CD4-positive, alpha-beta T cell treated with Interferon alpha-2 for 1 hour (primary cell): ENCODE results near the gene PHF21B.
"Not testable (repeated sequence)": the region's sequence is repeated elsewhere in the genome, so short reads cannot be mapped to it uniquely, and the experiment has no call there.

Experiments used
- DNase-seq, 2 donors: peaks; one replicate each; pipeline ENCODE4 v3.0.0-alpha.2; 2020 to 2022

Gene PHF21B

DNA sequence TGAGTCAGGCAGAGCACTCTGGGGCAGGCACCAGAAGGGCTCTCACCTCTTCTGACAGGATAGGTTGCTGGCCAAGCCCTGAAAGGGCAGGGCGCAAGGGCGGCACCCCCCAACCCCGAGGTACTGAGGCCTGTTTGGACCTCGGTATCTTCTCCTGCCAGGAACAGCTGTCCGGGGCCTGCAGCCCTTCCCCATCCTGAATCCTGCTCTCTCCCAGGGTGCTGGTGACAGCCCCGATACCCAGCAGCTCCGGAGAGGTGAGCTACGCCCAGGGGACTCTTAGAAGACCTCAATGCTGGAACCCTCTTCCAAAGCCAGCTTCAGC, 79.1 kb downstream of the PHF21B start:
- DNase-seq, result no peak

DNA sequence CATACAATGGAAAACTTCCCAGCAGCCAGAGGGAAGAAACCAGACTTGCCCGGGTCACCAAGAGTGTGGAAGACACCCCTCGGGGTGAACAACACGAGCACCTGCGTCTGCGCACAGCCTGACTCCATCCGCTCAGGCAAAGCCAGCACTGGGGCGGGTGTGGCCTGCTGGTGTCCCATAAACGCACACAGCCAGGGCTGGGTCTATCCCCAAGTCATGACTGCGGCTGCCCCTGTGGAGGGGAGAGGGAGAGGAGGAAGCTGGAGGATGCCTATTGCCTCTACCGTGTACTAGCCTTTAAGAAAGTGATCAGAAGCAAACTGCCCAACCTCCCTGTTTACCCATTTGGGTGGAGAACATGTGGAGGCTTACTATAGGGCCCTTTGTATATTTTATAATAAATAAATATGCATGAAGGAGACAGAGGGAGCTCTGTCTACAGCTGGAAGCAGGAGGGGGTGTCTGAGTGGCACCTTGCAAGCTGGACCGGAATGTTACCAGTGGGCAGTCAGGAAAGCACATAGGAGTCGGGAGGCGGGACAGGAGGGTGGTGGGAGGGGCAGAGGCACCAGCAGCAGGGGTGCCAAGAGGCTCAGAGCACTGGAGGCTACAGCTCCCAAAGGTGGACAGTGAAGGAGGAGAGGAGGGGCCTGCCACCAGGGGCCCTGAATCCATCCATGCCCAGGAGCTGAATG, 79.6 kb downstream of the PHF21B start:
- no peak for DNase-seq

DNA sequence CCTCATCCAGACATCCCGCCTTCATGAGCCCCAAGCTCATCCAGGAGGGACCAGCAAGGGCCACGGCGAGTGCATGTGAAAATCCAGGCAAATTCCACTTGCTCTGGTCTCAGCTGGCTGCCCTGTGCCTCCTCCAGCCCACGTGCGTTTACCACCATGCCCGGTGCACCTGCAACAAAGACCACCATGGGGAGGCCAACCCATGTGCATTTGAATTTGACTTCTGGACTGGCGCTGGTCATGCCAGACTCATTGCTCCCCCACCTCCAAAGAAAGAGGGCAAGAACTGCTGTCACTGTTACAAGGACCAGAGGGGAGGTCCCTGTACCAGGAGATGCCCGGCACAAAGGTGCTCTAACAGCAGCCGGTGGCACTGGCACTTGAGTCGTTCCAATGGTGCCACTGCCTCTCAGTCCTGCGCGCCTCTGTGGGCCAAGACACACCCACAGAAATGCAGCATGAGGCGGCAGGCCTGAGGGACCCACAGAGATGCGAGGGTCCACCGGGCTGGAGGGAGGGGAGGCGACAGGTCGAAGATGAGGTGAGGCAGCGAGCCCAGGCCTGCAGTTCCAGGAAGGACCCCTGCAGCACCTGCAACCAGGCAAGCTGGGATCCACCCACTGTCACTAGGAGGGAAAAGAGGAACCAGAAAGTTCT, 80.3 kb downstream of the PHF21B start:
- no peak for DNase-seq

DNA sequence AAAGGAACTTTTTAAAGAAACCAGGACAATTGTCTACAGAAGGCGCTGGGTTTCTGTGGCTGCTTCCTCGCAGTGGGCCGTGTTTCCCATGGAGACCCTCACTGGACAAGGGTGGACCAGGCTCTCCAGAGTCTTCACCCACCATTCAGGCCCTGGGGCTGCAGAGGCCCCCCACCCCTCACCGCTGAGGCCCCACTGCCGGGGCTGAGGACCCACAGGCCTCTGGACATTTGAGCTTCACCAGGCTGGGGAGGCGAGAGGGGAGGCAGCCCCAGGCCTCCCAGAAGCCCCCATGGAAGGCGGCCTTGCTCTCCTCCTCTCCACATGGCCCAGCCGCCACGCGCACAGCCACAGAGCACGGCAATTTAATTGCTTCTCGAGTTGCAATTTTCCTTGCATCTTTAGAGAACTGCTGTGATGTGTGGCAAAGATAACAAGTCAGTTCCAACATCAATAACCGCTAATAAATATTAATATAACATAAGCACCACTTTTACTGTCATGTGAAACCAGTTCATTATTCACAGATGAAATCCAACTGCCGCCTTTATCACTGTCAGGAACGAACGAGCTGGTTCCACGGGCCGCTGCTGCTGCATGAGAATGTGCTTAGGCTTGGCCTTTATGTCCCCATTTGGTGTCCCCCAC, 81.0 kb downstream of the PHF21B start:
- no peak for DNase-seq

DNA sequence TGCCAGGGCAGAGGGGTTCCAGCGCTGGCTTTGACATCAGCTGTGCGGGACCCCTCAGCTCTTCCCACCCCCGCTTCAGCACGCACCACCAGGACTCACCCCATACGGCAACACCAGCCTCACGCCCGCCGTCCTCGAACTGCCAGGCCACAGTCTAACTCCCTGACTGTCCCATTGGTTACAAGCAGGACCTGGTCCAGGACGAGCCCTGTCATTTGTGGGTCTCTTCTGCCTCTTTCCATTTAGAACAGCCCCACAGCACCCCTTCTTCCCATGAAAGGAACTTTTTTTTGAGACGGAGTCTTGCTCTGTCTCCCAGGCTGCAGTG, 81.7 kb downstream of the PHF21B start:
- no peak for DNase-seq

DNA sequence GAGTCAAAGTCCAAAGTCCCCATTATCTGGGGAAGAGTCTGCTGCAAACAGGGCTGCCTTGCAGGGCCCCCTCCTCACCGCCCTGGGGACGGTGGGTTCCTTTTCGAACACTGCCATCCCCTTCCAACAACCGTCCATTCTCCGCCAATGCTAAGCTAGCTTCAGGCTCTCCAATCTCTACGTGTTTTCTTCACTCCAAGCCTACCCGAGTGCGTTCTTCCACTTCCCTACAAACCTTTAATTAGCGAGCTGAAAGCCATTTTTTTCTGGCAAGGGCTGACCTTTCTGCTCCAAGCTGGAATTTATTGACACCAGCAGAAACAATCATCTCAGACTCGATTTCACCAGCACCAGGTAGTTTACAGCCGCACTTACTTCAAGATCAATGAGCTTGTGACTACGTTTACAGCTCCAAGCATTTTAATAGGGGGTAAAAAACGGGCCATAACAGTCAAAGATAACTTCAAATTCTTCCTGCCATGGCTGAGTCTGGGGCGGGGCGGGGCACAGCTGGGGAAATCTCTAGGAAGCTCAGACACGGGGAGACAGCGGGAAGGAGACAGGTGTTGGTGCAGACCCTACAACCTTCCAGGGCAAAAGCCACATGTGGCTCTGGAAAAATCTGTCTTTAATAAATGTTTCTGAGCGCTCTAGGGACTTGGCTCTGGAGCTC, 82.2 kb downstream of the PHF21B start:
- no peak for DNase-seq

DNA sequence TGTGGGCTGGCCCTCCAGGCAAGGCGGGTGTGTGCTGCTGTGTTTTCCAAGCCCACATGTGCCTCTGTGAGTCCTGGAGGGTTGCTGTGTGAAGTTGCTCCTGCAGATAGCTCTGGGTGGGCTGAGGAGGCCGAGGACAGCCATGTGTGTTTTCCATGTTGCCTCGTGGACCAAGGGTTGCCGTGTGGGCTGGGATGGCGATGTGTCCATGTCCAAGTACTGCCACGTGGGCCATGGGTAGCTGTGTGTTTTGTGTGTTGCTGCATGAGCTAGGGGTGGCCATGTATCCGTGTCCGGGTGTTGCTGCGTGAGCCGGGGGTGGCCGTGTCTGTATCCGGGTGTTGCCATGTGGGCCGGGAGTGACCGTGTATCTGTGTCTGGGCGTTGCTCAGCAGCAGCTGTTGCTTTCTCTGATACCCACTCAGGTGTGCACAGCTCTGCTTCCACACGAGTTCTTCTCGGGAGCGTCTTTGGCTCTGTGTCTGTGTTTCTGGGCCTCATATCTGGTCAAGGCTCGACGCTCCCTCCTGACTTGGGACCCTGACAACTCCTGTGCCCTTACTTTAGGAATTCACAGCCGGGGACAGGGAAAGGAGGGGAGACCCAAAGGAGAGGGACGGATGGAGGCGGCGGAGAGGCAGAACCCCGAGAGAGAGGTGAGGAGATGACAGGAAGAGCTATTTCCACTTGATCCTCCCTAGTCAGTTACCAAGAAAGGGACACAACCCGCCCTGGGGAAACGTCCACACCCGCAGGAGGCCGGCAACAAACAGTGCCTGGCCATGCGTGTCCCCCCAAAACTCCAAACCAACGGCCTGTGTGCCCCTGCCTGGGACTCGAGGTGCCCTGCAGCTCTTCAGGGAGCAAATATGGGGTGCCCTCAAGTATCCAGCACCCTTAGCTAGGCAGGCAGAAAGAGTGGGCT, 83.1 kb downstream of the PHF21B start:
- DNase-seq, result no peak

DNA sequence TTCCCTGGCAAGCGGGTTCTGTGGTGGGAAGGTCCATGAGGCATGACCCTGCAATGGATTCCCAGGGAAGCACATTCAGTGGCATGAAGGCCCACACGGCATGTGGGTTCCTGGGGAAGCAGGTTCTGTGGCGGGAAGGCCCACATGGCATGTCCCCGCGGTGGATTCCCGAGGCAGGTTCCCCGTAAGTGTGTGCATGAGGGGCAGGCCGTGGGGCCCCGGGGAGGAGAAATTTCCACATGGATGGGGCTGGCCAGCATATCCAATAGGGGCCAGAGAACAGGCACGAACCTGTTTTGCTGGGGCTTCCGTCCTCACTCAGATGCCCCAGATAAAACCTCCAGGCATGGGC, 83.7 kb downstream of the PHF21B start:
- DNase-seq, result no peak

DNA sequence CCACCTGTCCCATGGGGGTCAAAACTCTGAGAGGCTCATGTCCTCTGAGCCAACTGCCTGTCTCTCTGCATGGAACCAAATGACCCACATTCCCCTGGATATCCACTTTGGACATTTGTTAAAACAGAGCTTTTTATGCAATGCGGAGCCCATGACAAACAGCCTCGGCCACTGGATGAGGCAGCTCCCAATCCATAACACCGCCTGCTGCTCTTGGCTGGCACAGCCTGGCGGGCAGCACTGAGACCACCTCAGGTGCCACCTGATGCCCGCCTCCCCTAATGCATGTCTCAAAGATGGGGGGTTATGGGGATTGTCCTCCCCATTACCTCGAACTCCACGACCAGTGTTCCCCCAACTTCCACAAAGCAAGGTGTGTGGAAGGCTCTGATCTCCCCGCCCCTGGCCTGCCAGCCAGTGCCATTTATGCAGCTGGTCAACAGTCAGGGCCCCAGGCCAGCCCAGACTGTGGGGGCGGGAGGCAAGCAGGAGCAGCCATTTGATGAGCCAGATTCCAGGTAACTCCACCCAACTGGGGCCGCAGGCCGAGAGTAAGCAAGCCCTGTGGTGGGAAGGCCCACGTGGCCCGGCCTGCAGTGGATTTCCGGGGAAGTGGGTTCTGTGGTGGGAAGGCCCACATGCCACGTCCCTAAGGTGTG, 84.2 kb downstream of the PHF21B start:
- no peak for DNase-seq

DNA sequence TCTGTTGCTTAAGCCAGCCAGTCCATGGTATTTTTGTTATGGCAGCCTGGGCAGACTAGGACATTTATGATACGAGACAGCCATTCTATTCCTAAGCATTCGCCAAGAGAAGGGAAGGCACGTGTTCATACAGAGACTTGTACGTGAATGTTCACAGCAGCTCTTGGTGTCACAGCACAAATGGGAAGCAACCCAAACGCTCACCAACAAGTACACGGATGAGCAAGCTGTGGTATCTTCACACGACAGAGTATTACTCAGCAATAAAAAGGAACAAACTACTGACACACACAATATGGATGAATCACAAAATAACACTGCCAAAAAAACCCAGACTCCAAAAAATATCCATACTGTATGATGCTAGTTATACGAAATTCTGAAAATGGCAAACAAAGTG, 85.1 kb downstream of the PHF21B start:
- no peak for DNase-seq

DNA sequence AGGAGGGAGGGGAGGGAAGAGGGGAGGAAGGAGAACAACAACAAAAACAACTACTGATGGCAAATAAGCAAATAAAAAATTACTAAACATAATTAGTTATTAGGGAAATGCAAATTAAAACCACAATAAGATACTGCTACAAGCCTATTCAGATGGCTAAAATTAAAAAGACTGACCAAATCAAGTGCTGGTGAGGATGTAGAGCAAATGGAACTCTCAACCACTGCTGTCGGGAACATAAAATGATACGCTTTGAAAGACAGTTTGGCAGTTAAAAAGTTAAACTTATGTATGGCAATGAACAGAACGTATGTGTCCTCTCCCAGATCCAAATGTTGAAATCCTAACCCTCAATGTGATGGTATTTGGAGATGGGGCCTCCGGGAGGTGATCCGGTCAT, 85.7 kb downstream of the PHF21B start:
- DNase-seq, result no peak

DNA sequence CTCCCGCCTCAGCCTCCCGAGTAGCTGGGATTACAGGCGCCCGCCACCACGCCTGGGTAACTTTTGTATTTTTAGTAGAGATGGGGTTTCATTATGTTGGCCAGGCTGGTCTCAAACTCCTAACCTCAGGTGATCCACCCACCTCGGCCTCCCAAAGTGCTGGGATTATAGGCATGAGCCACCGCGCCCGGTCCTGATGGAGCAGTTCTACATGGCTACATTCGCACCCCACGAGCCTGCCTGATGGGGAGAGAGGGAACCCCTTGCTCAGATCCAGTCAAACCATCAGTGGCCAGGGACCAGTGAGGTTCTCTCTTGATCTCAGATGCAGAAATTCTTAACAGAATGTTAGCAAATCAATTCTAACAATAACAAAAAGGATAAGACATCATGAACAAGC, 88.0 kb downstream of the PHF21B start:
- DNase-seq, result not testable (repeated sequence)

DNA sequence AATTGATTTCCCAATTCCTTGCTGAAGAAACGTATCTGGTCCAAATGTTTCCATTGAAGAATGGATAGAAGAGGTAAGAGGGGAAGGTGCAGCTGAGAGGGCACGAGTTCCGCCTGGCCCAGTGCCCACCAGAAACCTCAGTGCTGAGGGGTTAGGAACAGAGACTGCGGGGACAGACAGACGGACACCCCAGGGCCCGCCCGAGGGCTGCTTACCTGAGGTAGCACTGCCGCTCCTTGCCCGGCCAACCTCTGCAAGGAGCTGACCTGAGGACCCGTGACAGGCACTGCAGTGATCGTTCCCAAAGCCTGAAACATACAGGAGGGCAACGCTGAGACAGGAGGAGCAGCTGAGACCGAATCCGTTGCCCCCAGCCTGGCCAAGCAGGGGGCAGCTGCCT, 89.6 kb downstream of the PHF21B start:
- no peak for DNase-seq

DNA sequence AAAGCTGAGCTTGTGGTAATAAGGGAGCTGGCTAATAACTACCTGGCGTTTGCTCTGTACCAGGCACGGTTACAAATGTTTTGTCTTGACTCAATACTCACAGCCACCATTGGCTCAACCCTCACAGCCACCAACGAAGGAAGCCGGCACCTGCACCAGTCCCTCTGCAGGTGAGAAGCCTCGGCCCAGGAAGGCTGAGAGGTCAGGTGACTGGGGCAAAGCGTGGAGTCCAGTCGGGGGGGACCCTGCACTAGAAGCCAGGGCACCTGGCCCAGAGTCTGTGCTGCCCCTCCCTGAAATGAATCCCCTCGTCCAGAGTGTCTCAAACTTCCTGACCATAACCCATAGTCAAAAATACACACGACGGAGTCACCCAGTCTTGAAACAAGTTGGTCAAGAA, 90.1 kb downstream of the PHF21B start:
- DNase-seq, result no peak

DNA sequence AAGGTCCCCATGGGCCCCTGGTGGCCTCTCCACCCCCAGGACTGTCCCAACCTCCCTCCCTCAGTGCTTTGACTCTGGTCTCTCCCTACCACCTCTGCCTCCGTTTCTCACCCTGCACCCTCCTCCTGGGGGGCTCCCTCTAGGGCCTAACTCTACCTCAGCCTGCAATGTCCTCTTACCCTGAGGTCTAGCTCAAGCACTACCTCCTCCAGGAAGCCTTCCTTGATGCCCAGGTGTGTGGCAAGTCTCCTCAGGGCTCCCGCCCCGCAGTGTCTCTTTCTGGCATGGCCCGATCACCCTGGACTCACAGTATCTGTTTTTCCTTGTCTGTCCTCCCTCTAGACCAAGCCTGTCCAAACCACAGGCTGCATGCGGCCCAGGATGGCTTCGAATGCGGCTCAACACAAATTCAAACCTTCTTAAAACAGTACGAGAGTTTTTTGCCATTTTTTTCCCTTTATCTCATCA, 90.8 kb downstream of the PHF21B start:
- DNase-seq, result no peak

DNA sequence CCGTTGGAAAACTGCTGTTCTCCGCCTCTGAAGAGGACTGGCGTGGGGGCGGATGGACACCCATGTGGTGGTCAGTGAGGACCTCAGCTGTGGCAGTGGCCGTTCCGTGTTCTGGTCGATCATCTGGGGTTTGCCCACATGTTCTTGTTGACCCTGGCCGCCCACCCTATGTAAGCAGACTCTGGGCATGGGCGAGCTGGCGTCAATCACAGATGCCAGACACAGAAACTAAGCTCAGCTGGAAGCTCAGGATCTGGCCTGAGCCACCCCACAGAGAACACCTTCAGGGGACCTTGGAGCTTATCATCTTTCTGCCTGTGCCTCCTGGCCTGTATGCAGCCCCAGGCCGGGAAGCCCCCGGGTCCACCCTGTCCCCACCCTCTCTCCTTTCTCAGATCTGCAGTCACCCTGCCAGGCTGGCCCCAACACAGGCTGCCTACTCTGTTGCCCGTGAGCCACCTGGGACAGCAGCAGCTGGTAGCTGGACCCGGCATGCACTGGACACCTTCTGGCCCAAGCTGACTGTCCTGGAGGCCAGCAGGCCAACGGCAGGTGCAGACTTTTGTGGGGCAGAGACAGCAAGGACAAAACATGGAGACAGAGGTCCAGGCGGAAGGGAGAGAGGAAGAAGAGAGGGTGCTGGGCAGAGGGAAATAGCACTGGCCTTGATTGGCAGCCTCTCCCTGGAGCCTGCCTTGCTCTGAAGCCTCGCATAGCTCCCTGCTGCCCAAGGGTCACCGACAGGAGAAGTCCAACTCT, 91.5 kb downstream of the PHF21B start:
- no peak for DNase-seq

DNA sequence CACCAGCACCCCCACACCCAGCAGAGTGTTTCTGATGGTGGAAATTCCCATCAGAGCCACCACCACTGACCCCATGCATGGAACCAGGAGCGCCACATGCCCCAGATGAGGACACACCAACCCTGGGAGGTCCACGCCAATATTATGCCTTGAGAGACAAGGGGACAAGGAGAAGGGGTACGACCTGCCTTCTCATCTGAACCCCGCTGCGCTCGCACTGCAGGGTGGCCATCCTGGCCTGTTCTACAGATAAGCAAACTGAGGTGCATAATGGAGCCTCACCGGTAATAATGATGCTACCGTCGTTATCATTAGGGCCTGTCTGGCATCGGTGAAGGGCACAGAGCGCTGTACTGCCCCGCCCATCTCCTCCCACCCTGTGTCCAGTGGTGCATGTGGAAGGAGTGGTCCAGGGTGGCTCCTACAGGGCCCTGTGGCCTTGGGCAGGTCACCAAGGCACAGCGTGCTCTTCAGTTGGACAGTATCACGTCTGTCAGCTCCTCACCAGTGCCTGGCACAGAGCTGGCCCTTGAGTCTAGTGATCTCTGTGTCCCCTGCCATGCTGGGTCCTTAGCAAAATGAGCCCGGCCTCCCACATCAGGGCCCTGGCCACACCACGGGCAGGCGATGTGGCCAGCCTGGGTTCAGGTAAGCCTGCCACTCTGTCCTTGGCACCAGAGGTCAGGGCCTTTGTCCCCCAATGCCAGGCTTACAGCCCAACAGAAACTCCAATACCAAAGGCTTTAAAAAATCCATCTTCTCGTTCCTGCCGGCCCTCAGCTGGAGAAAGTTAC, 92.2 kb downstream of the PHF21B start:
- no peak for DNase-seq

DNA sequence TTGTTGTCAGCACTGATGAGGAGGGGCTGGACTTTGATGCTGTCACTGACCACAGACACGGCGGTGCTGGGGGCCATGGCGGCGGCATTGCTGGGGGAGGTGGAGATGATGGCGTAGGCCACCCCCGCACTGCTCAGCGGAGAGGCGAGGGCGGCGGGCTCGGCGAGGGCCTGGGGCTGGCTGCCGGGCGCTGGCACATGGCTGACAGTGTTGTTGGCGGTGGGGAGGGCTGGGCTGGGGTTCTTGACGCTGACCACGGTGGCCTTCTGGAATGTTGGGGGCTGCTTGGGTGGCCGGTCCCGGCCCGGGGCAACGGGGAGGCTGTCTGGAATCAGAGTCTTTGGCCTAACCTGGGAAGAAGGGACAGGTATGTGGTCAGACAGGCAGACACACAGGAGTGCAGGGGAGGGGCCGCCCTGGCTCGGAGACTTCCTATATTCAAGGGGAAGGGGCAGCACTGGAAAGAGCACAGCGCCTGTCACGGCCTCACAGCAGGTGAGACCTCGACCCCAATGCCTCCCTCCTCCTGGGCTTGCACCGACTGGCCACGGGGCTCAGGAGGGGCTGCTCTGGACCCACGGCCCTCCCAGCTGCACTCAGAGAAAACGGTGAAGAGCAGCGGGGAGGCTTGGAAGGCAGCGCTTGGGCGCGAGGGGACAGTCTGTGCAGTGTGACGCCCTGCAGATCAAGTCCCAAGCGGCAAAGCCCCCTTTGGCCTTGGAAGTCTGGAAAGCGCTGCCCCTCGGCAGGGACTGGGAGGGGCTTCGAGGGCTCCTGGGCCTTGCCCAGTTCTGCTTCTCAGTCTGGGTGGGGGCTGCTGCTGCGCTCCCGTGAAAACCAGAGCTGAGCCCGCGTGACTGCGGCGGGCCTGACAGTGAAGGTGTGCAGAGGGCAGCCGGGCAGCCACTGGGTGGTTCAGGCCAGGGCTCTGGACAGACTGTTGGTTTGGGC, 93.2 kb downstream of the PHF21B start:
- DNase-seq, result no peak

DNA sequence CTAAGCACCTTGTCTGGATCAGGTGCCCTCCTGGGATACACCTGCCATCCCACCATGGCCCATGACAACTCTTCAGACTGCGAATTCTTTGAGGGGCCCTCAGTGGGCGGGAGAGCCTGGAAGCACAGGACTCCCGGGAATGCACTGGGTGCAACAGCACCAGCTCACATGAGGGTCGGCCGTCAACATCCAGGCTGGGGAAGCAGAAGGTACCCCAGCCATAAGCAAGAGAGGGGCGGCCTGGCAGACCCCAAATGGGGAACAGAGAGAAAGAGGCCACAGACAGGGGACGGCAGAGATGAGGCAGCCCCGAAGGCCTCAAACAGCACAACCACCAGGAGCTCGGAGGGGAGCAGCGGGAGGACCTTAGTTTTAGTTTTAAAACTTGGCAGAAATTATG, 94.4 kb downstream of the PHF21B start:
- no peak for DNase-seq
